T-helper 1 cell treated with Interleukin-12 subunit alpha and Interleukin-12 subunit beta and Interleukin-4 antibody, amounts not matched to agents 30 μg/mL and 1 μg/mL, for 36 hours (primary cell): Measurements from ENCODE around the gene NRDC.

Experiments
- H3K27ac Mint-ChIP-seq: one replicate; pipeline ENCODE4 v1.8.0; 2021; ENCODE audit warnings: mild to moderate bottlenecking, mixed read lengths
- H3K27me3 Mint-ChIP-seq: one replicate; pipeline ENCODE4 v1.8.0; 2021; ENCODE audit warnings: low read depth, mixed read lengths
- H3K36me3 Mint-ChIP-seq: one replicate; pipeline ENCODE4 v1.8.0; 2021; ENCODE audit warnings: low read depth, mixed read lengths
- H3K4me1 Mint-ChIP-seq: one replicate; pipeline ENCODE4 v1.8.0; 2021; ENCODE audit warnings: low read depth, mixed read lengths
- H3K4me3 Mint-ChIP-seq: one replicate; pipeline ENCODE4 v1.8.0; 2021; ENCODE audit warnings: mild to moderate bottlenecking, moderate library complexity, mixed read lengths
- H3K9me3 Mint-ChIP-seq: one replicate; pipeline ENCODE4 v1.8.0; 2021; ENCODE audit warnings: mixed read lengths

The NRDC gene

GRCh38 chr1:51750218-51750617 is 128.3 kb downstream of the NRDC start:
- peaks cover 18% of the 10 kb centered on the region for H3K36me3 Mint-ChIP-seq
- peaks cover 3% of the 10 kb centered on the region for H3K4me1 Mint-ChIP-seq
- H3K4me3 Mint-ChIP-seq: no peak overlapping the region

GRCh38 chr1:51749151-51749550 is 129.4 kb downstream of the NRDC start:
- Mint-ChIP-seq H3K4me1 (peaks cover 5% of the 10 kb centered on the region), H3K9me3 (peaks cover 6% of the 10 kb centered on the region), H3K36me3 (peaks cover 17% of the 10 kb centered on the region), H3K27ac (no peak overlapping the region), H3K4me3 (no peak overlapping the region), H3K27me3 (no peaks in the 10 kb centered on the region)

More at GRCh38 chr1:51750218-51750617, 128.3 kb downstream of the NRDC start:
- Mint-ChIP-seq H3K9me3 (peaks cover 6% of the 10 kb centered on the region), H3K27ac (no peak overlapping the region), H3K27me3 (no peaks in the 10 kb centered on the region)

GRCh38 chr1:51745304-51745570 is 133.3 kb downstream of the NRDC start:
- peaks cover 11% of the 10 kb centered on the region for H3K36me3 Mint-ChIP-seq
- H3K27ac Mint-ChIP-seq: no peak overlapping the region
- peaks cover 6% of the 10 kb centered on the region for H3K4me1 Mint-ChIP-seq
- no peaks in the 10 kb centered on the region for H3K9me3 Mint-ChIP-seq
- no peaks in the 10 kb centered on the region for H3K27me3 Mint-ChIP-seq
- H3K4me3 Mint-ChIP-seq: no peak overlapping the region

GRCh38 chr1:51744506-51745303 is 133.8 kb downstream of the NRDC start:
- no peak overlapping the region for H3K27ac Mint-ChIP-seq

GRCh38 chr1:51741121-51741681 is 137.3 kb downstream of the NRDC start:
- Mint-ChIP-seq H3K27ac (no peak overlapping the region), H3K9me3 (no peaks in the 10 kb centered on the region), H3K27me3 (no peaks in the 10 kb centered on the region), H3K4me3 (no peak overlapping the region), H3K36me3 (peaks cover 9% of the 10 kb centered on the region), H3K4me1 (peaks cover 11% of the 10 kb centered on the region)

More at GRCh38 chr1:51744506-51745303, 133.8 kb downstream of the NRDC start:
- no peaks in the 10 kb centered on the region for H3K9me3 Mint-ChIP-seq
- H3K4me3 Mint-ChIP-seq: no peak overlapping the region
- H3K4me1 Mint-ChIP-seq: peaks cover 8% of the 10 kb centered on the region
- peaks cover 11% of the 10 kb centered on the region for H3K36me3 Mint-ChIP-seq
- H3K27me3 Mint-ChIP-seq: no peaks in the 10 kb centered on the region

GRCh38 chr1:51740652-51741051 is 137.9 kb downstream of the NRDC start:
- H3K9me3 Mint-ChIP-seq: no peaks in the 10 kb centered on the region
- H3K27ac Mint-ChIP-seq: no peak overlapping the region
- H3K4me3 Mint-ChIP-seq: no peak overlapping the region
- peaks cover 9% of the 10 kb centered on the region for H3K36me3 Mint-ChIP-seq
- H3K27me3 Mint-ChIP-seq: no peaks in the 10 kb centered on the region
- H3K4me1 Mint-ChIP-seq: peaks cover 16% of the 10 kb centered on the region
